Measurements from ENCODE around the gene DRC7.
A peak's percentile ranks its signal among the peaks of the same experiment; 100 is the strongest.

DRC7 gene

GRCh38 chr16:57658130-57658877 lies 36.3 kb upstream of the DRC7 start:
- intact Hi-C loops (cut with DNase I): no loop called here

DNA sequence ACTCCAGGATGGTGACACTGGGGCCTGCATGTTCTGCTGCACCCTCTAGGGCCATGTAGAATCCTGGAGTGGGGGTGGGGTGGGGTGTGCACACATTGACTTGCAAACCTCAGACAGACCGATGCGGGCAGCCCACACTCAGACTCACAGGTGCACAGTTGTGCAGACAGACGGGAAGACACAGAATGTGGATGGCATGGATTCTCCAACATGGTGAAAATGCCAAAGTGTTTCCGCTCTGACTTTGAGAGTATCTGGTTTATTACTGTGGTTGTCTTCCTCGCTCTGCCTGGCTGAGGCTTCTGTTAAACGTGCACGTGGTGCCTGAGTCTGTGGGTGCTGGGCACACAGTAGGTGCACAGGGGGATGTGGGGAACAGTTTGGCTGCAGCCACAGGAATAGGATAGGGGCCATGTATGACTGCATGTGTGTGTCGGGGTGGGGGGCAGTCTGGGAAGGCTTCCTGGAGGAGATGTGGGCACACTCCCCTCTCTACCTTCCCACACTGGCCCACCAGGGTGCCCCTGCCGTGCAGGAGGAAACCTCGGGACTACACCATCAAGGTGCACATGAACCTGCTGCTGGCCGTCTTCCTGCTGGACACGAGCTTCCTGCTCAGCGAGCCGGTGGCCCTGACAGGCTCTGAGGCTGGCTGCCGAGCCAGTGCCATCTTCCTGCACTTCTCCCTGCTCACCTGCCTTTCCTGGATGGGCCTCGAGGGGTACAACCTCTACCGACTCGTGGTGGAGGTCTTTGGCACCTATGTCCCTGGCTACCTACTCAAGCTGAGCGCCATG lies 35.5 kb upstream of the DRC7 start:
- intact Hi-C loops (cut with DNase I): no loop called here
- DNase-seq: no peak

More at GRCh38 chr16:57658130-57658877, 36.3 kb upstream of the DRC7 start:
- DNase-seq: no peak

DNA sequence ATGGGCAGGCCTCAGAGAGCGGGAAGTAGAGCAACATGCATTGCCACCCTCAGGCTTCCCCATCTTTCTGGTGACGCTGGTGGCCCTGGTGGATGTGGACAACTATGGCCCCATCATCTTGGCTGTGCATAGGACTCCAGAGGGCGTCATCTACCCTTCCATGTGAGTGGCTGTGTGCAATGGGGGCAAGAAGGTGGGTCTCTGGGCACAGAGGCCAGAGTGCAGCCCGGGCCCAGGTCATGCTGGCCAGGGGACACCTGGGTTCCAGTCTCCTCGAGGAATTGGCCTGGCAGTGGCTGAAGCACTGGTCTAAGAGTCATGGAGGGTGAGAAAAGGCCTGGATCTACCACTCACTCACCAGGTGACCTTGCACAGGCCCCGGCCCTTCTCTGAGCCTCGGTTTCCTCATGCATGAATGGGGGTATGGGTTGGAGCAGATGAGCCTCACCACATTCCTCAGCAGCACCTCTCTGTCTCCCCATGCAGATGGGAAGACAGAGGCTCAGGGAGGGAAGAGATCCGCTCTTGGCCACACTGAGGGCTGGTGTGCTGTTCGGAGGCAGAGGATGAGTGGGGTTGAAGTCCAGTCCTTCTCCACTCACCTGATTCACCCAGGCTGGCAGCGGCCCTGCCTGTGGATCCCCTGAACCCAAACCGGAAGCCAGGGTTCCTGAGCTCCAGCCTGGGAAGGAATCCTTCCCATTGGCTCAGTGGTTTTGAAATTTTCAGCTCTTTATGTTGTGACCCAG lies 33.7 kb upstream of the DRC7 start:
- DNase-seq: no peak
- intact Hi-C loops (cut with DNase I): no loop called here

DNA sequence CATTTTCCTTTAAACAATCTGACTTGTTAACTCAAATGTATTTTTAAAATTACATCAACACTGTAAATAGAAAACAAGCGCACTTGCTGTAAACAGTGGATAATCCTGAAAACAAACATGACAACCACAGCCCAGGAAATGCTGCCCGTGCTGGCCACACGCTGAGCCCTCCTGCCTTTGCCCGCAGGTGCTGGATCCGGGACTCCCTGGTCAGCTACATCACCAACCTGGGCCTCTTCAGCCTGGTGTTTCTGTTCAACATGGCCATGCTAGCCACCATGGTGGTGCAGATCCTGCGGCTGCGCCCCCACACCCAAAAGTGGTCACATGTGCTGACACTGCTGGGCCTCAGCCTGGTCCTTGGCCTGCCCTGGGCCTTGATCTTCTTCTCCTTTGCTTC lies 33.1 kb upstream of the DRC7 start:
- DNase-seq: no peak
- intact Hi-C loops (cut with DNase I): no loop called here

DNA sequence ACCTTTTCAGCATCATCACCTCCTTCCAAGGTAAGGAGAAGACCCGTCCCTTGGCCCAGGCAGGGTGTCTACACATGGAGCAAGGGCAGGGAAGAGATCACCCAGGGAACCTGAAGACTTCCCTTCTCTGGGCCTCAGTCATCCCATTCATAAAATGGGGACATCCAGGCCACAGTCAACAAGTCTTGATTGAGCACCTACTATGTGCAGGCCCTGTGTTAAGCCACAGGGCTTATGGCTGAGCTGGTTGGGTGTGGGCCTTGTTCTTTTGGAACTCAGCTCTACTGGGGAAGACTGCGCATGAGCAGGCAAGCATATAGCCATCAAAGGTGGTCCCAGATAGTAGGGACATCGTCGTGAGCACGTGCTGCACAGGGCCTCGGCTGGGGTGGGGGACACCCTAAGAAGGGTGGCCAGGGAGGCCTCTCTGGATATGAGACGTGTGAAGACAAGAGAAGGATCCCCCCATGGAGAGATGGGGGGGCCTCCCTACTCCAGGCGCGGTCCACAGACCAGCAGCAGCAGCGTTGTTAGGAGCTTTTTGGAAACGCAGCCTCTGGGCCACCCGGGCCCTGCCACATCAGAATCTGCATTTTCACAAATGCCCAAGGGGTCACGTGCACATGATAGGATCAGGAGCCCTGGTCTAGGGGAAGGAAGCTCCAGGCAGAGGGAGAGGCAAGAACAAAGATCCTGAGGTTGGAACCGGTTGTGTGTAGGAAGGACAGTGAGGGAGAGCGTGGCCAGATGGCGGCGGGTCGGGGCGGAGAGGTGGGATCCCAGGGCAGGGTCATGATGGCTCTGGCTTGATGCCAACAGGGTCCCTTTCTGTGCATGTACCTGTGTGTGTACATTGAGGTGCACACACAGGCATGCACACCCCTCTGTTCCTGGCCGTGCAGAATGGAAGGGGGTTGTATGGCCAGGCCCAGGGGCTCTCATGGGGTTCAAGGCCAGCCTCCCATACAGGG lies 32.4 kb upstream of the DRC7 start:
- DNase-seq: no peak
- intact Hi-C loops (cut with DNase I): no loop called here

- DNase-seq: peak in 1 of 42 donors; percentile 31
- intact Hi-C loops (cut with DNase I): no loop called here
Measured at GRCh38 chr16:57663436-57663835, 31.2 kb upstream of the DRC7 start.

DNA sequence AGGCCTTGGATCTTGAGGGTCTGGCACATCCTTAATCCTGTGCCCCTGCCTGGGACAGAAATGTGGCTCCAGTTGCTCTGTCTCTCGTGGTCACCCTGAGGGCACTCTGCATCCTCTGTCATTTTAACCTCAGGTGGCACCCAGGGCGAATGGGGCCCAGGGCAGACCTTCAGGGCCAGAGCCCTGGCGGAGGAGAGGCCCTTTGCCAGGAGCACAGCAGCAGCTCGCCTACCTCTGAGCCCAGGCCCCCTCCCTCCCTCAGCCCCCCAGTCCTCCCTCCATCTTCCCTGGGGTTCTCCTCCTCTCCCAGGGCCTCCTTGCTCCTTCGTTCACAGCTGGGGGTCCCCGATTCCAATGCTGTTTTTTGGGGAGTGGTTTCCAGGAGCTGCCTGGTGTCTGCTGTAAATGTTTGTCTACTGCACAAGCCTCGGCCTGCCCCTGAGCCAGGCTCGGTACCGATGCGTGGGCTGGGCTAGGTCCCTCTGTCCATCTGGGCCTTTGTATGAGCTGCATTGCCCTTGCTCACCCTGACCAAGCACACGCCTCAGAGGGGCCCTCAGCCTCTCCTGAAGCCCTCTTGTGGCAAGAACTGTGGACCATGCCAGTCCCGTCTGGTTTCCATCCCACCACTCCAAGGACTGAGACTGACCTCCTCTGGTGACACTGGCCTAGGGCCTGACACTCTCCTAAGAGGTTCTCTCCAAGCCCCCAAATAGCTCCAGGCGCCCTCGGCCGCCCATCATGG lies 30.5 kb upstream of the DRC7 start:
- intact Hi-C loops (cut with DNase I): no loop called here
- DNase-seq: no peak

DNA sequence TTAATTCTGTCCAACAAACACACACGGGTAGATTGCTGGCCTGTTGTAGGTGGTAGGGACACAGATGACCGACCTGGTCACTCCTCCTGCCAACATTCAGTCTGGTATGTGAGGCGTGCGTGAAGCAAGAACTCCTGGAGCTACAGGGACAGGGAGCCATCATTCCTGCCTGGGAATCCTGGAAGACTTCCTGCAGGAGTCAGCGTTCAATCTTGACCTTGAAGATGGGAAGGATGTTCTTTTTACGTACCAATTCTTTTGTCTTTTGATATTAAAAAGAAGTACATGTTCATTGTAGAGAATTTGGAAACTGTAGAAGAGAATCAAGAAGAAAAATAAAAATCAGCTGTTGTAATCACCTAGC lies 30.0 kb upstream of the DRC7 start:
- intact Hi-C loops (cut with DNase I): no loop called here
- DNase-seq: no peak

- DNase-seq: no peak
- intact Hi-C loops (cut with DNase I): no loop called here
Measured at GRCh38 chr16:57665541-57665940, 29.1 kb upstream of the DRC7 start.

- intact Hi-C loops (cut with DNase I): no loop called here
- DNase-seq: no peak
Measured at GRCh38 chr16:57666353-57667047, 28.1 kb upstream of the DRC7 start.

DNA sequence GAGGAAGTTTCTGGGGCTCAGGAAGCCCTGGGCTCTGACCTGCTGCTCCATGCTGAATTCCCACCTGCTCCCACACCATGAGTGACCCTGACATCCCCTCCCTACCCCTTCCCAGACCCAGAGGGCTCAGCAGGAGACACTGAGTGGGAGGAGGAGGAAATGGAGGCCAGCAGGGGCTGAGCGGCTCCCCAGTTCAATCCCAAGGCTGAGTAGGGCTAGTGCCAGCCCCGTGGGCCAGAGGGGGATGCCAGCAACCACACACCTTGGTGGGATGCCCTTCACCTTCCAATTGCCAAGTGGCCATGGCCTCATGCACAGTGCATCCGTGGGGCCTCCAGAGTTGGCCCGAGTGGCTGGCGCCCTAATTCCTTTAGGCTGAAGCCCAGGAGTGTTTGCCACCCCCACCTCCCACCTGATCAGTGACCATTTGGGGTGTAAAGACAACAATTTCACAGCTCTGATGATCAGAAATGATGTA lies 27.5 kb upstream of the DRC7 start:
- DNase-seq: no peak
- intact Hi-C loops (cut with DNase I): no loop called here

DNA sequence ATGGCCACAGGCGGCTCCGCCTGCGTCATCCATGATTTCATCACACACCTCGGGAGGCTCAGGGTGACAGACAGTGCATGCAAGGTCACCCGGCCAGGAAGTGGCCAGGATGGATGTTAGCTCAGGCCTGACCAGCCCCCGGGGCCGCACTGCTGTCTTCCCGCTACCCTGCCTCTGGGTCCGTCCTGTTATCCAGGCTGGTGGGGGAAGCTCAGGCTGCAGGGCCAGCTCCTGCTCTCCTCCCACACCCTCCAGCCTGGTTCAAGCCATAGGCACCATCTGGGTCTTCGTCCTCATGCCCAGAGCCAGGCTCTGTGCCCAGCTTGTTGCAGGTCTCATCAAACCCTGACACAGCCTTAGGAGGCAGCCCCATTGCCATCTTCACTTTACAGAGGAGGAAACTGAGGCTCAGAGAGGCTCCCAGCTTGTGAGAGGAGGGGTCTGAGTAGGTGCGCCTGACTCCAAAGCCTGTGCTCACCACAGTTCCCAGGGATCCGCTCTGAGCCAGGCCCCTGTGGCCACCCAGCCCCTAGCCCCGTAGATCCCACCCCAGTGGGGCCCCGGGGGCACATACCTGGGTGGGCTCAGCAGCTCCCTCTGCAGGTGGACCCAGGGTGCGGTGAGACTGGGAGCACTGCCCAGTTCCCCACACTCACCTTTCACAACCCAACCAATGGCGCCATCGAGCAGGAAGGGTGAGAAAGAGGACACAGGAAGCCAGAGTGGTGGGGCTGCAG lies 26.9 kb upstream of the DRC7 start:
- intact Hi-C loops (cut with DNase I): no loop called here
- DNase-seq: peak in 2 of 42 donors; percentile 38 to 77

- DNase-seq: no peak
Measured at GRCh38 chr16:57668263-57668571, 26.4 kb upstream of the DRC7 start, which contains the start of gene ADGRG3. ADGRG3 (plus strand) TSS chr16:57668306; CDS start chr16:57668348, 42 bp downstream.

DNA sequence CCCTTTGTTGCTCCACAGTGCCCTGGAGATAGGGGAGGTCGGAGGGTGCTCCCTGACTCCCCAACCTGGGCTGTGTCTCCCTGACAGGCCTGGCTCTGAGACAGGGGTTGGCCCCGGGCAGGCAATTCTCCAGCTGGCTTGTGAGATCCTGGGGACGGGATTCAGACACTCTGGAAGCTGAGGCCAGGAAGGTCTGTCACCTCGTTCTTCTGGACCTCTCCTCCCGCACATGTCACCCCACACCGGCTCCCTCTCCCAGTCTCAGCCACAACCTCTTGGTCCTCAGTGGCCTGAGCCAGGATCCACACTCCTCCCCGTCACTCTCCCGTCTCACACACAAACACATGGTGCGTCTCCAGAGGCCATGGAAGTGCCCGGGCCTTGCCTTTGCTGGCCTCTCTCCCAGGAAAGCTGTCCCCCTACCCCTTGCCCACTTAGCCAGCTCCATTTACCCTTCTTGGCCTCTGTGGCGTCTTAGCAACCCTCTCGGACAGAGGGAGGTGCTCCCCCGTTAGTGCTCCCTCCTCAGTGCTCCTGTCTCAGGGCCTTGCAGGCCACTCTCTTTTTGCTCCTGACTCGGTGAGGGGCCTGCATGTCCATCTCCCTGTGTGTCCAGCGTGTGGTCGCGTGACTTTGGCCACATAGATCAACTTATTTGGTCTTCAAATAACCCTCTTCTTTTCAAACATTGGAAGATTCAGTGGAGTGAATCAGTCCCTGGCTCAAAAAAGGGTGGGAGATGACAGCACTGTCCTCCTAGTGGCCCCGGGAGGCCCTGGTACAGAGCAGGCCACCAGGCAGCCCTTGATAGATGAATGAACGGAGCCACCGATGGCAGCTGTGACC lies 25.8 kb upstream of the DRC7 start:
- intact Hi-C loops (cut with DNase I): no loop called here
- DNase-seq: no peak

More at GRCh38 chr16:57668263-57668571, 26.4 kb upstream of the DRC7 start, which contains the start of gene ADGRG3:
- intact Hi-C loops (cut with DNase I): no loop called here

DNA sequence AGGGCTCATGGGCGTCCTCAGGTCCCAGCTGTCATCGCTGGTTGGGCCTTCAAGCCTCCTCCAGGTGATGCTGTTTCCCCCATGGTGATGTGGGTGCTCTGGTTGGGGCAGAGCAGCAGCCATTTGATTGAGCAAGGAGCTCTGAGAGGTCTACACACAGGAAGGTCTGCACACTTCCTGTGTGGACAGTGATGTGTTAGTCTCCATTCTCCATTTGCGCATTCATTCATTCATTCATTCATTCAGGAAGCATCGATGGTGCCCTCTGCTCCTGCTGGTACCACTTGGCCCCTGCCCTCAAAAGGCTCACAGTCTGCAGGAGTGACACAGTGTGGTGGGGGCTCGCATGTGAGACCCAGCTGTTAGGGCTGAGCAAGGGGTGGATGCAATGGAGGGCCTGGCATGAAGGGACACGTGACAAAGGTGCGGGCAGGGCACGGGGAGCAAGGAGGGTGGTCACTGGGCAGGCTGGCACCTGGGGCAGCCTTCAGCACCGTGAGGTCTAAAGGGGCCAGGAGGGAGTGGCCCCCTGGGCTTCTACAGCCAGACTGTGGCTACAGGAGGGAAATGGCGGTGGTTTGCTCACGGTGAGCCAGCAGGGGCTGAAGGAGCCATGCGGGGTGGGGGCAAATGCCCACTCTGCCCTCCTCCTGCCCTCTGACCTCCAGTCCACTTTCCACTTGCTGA lies 25.0 kb upstream of the DRC7 start:
- DNase-seq: no peak
- intact Hi-C loops (cut with DNase I): no loop called here
